ENCODE data around the gene HNRNPA1L2.
"Not testable (repeated sequence)": the region's sequence is repeated elsewhere in the genome, so short reads cannot be mapped to it uniquely, and the experiment has no call there.

The HNRNPA1L2 gene

GRCh38 chr13:52610158-52610557, 32.1 kb upstream of the HNRNPA1L2 start:
- not testable (repeated sequence) for H3K36me3 ChIP-seq (ENCODE audit: insufficient read depth, low read length); H3K4me3 ChIP-seq (ENCODE audit: low read length); H3K4me1 ChIP-seq (ENCODE audit: insufficient read depth, low read length); H2AFZ ChIP-seq (ENCODE audit: low read depth, low read length); H3K9me3 ChIP-seq (ENCODE audit: low read length); H3K27me3 ChIP-seq (ENCODE audit: insufficient read depth, low read length)

- peaks cover 7% of the 10 kb centered on the region for H3K4me1 ChIP-seq (ENCODE audit: insufficient read depth, low read length)
- H3K36me3 ChIP-seq (ENCODE audit: insufficient read depth, low read length), result no peaks in the 10 kb centered on the region
- H2AFZ ChIP-seq (ENCODE audit: low read depth, low read length), result no peak overlapping the region
- H3K27me3 ChIP-seq (ENCODE audit: insufficient read depth, low read length), result no peaks in the 10 kb centered on the region
- no peaks in the 10 kb centered on the region for H3K9me3 ChIP-seq (ENCODE audit: low read length)
- no peak overlapping the region for H3K4me3 ChIP-seq (ENCODE audit: low read length)
These were observed 27.0 kb upstream of the HNRNPA1L2 start for GRCh38 chr13:52615134-52615801.

- no peaks in the 10 kb centered on the region for H3K36me3 ChIP-seq (ENCODE audit: insufficient read depth, low read length)
- no peaks in the 10 kb centered on the region for H3K27me3 ChIP-seq (ENCODE audit: insufficient read depth, low read length)
- H2AFZ ChIP-seq (ENCODE audit: low read depth, low read length), result no peak overlapping the region
- H3K4me1 ChIP-seq (ENCODE audit: insufficient read depth, low read length), result peaks cover 7% of the 10 kb centered on the region
- H3K4me3 ChIP-seq (ENCODE audit: low read length), result no peak overlapping the region
- no peaks in the 10 kb centered on the region for H3K9me3 ChIP-seq (ENCODE audit: low read length)
These were observed 26.4 kb upstream of the HNRNPA1L2 start for GRCh38 chr13:52615812-52616211.

- Histone ChIP-seq H3K9me3 (ENCODE audit: low read length) (no peaks in the 10 kb centered on the region), H3K36me3 (ENCODE audit: insufficient read depth, low read length) (peaks cover 3% of the 10 kb centered on the region), H3K27me3 (ENCODE audit: insufficient read depth, low read length) (no peaks in the 10 kb centered on the region), H2AFZ (ENCODE audit: low read depth, low read length) (peak overlapping the region; percentile 68), H3K4me1 (ENCODE audit: insufficient read depth, low read length) (peaks cover 7% of the 10 kb centered on the region), H3K4me3 (ENCODE audit: low read length) (peak overlapping the region; percentile 87)
These were observed 24.9 kb upstream of the HNRNPA1L2 start for GRCh38 chr13:52617070-52618060.

- H3K27me3 ChIP-seq (ENCODE audit: insufficient read depth, low read length); H2AFZ ChIP-seq (ENCODE audit: low read depth, low read length); H3K4me1 ChIP-seq (ENCODE audit: insufficient read depth, low read length); H3K4me3 ChIP-seq (ENCODE audit: low read length); H3K9me3 ChIP-seq (ENCODE audit: low read length): not testable (repeated sequence)
- H3K36me3 ChIP-seq (ENCODE audit: insufficient read depth, low read length), result peaks cover 38% of the 10 kb centered on the region
These were observed 11.0 kb upstream of the HNRNPA1L2 start for GRCh38 chr13:52631083-52631690.

GRCh38 chr13:52638666-52639328, 3.4 kb upstream of the HNRNPA1L2 start:
- Histone ChIP-seq H3K27me3 (ENCODE audit: insufficient read depth, low read length) (no peaks in the 10 kb centered on the region), H3K4me3 (ENCODE audit: low read length) (no peak overlapping the region), H3K4me1 (ENCODE audit: insufficient read depth, low read length) (no peaks in the 10 kb centered on the region), H2AFZ (ENCODE audit: low read depth, low read length) (no peak overlapping the region), H3K9me3 (ENCODE audit: low read length) (no peaks in the 10 kb centered on the region), H3K36me3 (ENCODE audit: insufficient read depth, low read length) (peaks cover 40% of the 10 kb centered on the region)

- Histone ChIP-seq H2AFZ (ENCODE audit: low read depth, low read length) (no peak overlapping the region), H3K9me3 (ENCODE audit: low read length) (no peaks in the 10 kb centered on the region), H3K4me1 (ENCODE audit: insufficient read depth, low read length) (no peaks in the 10 kb centered on the region), H3K27me3 (ENCODE audit: insufficient read depth, low read length) (no peaks in the 10 kb centered on the region), H3K36me3 (ENCODE audit: insufficient read depth, low read length) (peaks cover 27% of the 10 kb centered on the region), H3K4me3 (ENCODE audit: low read length) (no peak overlapping the region)
These were observed 1.9 kb downstream of the HNRNPA1L2 start for GRCh38 chr13:52644108-52644507.

GRCh38 chr13:52646967-52647366, 4.7 kb downstream of the HNRNPA1L2 start:
- Histone ChIP-seq H3K36me3 (ENCODE audit: insufficient read depth, low read length) (peaks cover 22% of the 10 kb centered on the region), H2AFZ (ENCODE audit: low read depth, low read length) (no peak overlapping the region), H3K4me1 (ENCODE audit: insufficient read depth, low read length) (peaks cover 7% of the 10 kb centered on the region), H3K27me3 (ENCODE audit: insufficient read depth, low read length) (no peaks in the 10 kb centered on the region), H3K9me3 (ENCODE audit: low read length) (no peaks in the 10 kb centered on the region), H3K4me3 (ENCODE audit: low read length) (no peak overlapping the region)

- peaks cover 17% of the 10 kb centered on the region for H3K4me1 ChIP-seq (ENCODE audit: insufficient read depth, low read length)
- no peaks in the 10 kb centered on the region for H3K9me3 ChIP-seq (ENCODE audit: low read length)
- H2AFZ ChIP-seq (ENCODE audit: low read depth, low read length), result no peak overlapping the region
- peak overlapping the region; percentile 97 for H3K4me3 ChIP-seq (ENCODE audit: low read length)
- no peaks in the 10 kb centered on the region for H3K27me3 ChIP-seq (ENCODE audit: insufficient read depth, low read length)
- peaks cover 18% of the 10 kb centered on the region for H3K36me3 ChIP-seq (ENCODE audit: insufficient read depth, low read length)
These were observed 8.5 kb downstream of the HNRNPA1L2 start for GRCh38 chr13:52650731-52651130.

GRCh38 chr13:52651897-52652195, 9.6 kb downstream of the HNRNPA1L2 start:
- peaks cover 23% of the 10 kb centered on the region for H3K36me3 ChIP-seq (ENCODE audit: insufficient read depth, low read length)
- peaks cover 19% of the 10 kb centered on the region for H3K4me1 ChIP-seq (ENCODE audit: insufficient read depth, low read length)
- no peaks in the 10 kb centered on the region for H3K27me3 ChIP-seq (ENCODE audit: insufficient read depth, low read length)
- peak overlapping the region; percentile 50 for H2AFZ ChIP-seq (ENCODE audit: low read depth, low read length)
- H3K4me3 ChIP-seq (ENCODE audit: low read length), result peak overlapping the region; percentile 97
- no peaks in the 10 kb centered on the region for H3K9me3 ChIP-seq (ENCODE audit: low read length)

GRCh38 chr13:52652196-52652979, 10.2 kb downstream of the HNRNPA1L2 start, which contains the start of gene SUGT1:
Gene SUGT1 (plus strand): TSS chr13:52652836. CDS start chr13:52652921, 85 bp downstream.
- peak within 1 kb of the TSS; percentile 60 for H2AFZ ChIP-seq (ENCODE audit: low read depth, low read length)
- H3K36me3 ChIP-seq (ENCODE audit: insufficient read depth, low read length), result peaks cover 24% of the 10 kb centered on the region
- peak within 1 kb of the TSS; percentile 97 for H3K4me3 ChIP-seq (ENCODE audit: low read length)
- no peaks in the 10 kb centered on the region for H3K27me3 ChIP-seq (ENCODE audit: insufficient read depth, low read length)
- H3K4me1 ChIP-seq (ENCODE audit: insufficient read depth, low read length), result peaks cover 19% of the 10 kb centered on the region
- no peaks in the 10 kb centered on the region for H3K9me3 ChIP-seq (ENCODE audit: low read length)

- Histone ChIP-seq H3K4me1 (ENCODE audit: insufficient read depth, low read length) (peaks cover 19% of the 10 kb centered on the region), H2AFZ (ENCODE audit: low read depth, low read length) (peak overlapping the region; percentile 60), H3K27me3 (ENCODE audit: insufficient read depth, low read length) (no peaks in the 10 kb centered on the region), H3K36me3 (ENCODE audit: insufficient read depth, low read length) (peaks cover 30% of the 10 kb centered on the region), H3K4me3 (ENCODE audit: low read length) (peak overlapping the region; percentile 97), H3K9me3 (ENCODE audit: low read length) (no peaks in the 10 kb centered on the region)
These were observed 10.7 kb downstream of the HNRNPA1L2 start for GRCh38 chr13:52652980-52653303.

Data from neuron (in vitro differentiated cells).